GM06990 (cell line): ENCODE results near the gene ZC3H14.

Experiments used
- DNase-seq: peaks from one replicate; pipeline ENCODE4 v3.0.0-alpha.2; 2011; ENCODE audit not compliant: insufficient read length; ENCODE audit errors: extremely low read depth
- H3K27me3 ChIP-seq: replicated peaks from 2 replicates; pipeline ENCODE4 v1.6.0; 2011; ENCODE audit warnings: low read length; ENCODE audit not compliant: control insufficient read depth, insufficient read depth
- H3K36me3 ChIP-seq: 2 replicates; pipeline ENCODE4 v1.5.1; 2011; ENCODE audit warnings: low read length; ENCODE audit not compliant: control insufficient read depth, insufficient read depth
- H3K4me3 ChIP-seq: replicated peaks from 2 replicates; pipeline ENCODE4 v1.5.1; 2011; ENCODE audit warnings: low read depth, mild to moderate bottlenecking, control low read depth, low read length
- TF ChIP-seq, protein P1 (sequence below): IDR thresholded peaks from 2 replicates; pipeline ENCODE4 v1.5.1; 2011; ENCODE audit warnings: low read length, control low read depth, mild to moderate bottlenecking, inconsistent platforms; ENCODE audit not compliant: insufficient read depth, poor library complexity, severe bottlenecking

The ZC3H14 gene

DNA sequence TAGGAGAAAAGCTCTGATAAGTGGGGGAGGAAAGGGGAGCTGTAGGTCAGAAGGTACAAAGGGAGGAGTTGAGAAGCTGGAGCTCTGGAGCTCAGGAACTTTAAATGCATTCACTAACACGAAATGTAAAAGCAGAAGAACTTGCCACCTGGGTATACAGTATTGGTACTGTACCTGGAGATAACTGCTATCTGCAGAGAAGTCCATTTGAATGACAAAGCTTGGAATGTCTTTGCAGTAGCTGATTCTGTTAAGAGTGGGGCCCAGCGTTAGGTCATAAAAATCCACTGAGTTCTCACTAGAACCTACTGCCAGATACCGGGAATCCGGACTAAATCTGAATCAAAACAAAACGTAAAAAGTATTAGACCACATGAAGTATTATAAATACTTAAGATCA, 55.6 kb downstream of the ZC3H14 start:
- Histone ChIP-seq H3K27me3 (no peaks in the 10 kb centered on the region), H3K4me3 (no peak overlapping the region), H3K36me3 (no peaks in the 10 kb centered on the region)
- TF ChIP-seq, protein P1, sequence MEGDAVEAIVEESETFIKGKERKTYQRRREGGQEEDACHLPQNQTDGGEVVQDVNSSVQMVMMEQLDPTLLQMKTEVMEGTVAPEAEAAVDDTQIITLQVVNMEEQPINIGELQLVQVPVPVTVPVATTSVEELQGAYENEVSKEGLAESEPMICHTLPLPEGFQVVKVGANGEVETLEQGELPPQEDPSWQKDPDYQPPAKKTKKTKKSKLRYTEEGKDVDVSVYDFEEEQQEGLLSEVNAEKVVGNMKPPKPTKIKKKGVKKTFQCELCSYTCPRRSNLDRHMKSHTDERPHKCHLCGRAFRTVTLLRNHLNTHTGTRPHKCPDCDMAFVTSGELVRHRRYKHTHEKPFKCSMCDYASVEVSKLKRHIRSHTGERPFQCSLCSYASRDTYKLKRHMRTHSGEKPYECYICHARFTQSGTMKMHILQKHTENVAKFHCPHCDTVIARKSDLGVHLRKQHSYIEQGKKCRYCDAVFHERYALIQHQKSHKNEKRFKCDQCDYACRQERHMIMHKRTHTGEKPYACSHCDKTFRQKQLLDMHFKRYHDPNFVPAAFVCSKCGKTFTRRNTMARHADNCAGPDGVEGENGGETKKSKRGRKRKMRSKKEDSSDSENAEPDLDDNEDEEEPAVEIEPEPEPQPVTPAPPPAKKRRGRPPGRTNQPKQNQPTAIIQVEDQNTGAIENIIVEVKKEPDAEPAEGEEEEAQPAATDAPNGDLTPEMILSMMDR, result no peak
- DNase-seq, result no peak

DNA sequence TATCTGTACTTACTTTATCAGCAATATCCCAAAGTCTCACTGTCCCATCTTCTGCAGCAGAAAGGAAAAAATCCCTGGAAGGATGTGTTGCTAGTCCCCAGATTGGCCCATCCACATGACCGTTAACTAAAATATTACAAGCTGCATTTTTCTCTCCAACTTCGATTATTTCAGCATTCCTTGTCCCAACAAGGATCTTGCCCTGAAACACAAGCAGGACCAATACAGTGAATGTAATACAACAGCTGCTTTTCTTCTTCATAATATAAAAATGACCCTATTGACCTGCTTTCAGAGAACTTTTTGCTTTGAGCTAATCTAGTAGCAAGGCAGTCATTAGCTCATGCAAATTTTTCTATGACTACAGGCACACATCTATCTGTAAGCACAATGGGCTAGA, 58.3 kb downstream of the ZC3H14 start:
- Histone ChIP-seq H3K36me3 (no peaks in the 10 kb centered on the region), H3K4me3 (no peak overlapping the region), H3K27me3 (no peaks in the 10 kb centered on the region)
- TF ChIP-seq, protein P1, result no peak
- DNase-seq, result no peak

DNA sequence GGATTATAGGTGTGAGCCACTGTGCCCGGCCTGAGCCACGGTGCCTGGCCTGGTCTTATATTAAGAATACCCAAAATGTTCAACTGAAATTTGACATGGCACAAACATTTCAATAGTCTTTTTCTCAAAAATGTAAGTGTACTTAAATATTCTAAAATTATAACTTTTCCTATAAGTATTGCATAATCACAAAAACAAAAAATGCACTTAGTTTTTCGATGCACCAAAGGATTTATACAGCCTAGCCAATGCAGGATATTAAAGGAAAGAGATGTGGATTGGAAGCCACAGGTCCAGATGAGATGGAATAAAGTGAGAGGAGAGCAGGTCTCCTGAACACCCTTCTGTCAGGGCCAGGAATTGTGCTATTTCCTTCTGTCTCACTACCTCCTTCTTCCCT, 62.8 kb downstream of the ZC3H14 start:
- H3K36me3 ChIP-seq, result no peaks in the 10 kb centered on the region
- H3K27me3 ChIP-seq, result no peaks in the 10 kb centered on the region
- H3K4me3 ChIP-seq, result no peak overlapping the region
- TF ChIP-seq, protein P1, result no peak
- DNase-seq, result no peak

DNA sequence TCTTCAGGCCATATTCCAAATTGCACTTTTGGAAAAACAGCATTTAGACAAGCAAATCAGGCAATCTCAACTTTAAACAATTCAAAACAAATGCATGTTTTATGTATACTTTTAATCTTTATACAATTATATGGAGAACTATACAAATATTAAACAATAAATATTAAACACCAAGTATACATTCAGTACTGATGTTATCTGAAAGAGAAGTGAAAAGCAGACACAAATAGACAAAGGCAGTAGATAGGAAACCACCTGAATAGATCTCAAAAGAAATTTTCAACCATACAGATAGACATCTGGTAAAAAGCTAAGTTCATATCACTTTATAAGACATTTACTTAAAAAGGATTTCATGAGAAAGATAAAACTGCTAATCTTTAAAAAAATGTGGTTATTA, 65.2 kb downstream of the ZC3H14 start:
- no peak for DNase-seq
- TF ChIP-seq, protein P1, result no peak
- no peaks in the 10 kb centered on the region for H3K27me3 ChIP-seq
- no peaks in the 10 kb centered on the region for H3K36me3 ChIP-seq
- H3K4me3 ChIP-seq, result no peak overlapping the region

DNA sequence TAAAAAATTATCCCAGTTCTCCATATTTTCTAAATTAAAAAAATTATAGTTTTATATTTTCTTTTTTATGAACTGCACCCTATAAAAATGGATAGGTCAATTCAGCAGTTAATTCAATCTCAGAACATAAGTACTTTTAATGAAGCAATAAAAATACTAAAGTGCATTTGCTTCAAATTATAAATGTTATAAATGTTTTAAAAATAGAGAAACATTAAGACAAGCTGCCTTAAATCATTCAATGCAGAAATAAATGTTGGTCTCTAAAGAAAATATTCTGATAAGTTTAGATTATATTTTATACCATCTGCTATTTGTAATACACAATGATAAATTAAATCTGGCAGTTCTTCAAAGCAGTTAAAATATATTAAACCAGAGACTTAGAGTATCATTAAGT, 65.6 kb downstream of the ZC3H14 start:
- Histone ChIP-seq H3K36me3 (no peaks in the 10 kb centered on the region), H3K4me3 (no peak overlapping the region), H3K27me3 (no peaks in the 10 kb centered on the region)
- no peak for DNase-seq
- TF ChIP-seq, protein P1, result no peak

DNA sequence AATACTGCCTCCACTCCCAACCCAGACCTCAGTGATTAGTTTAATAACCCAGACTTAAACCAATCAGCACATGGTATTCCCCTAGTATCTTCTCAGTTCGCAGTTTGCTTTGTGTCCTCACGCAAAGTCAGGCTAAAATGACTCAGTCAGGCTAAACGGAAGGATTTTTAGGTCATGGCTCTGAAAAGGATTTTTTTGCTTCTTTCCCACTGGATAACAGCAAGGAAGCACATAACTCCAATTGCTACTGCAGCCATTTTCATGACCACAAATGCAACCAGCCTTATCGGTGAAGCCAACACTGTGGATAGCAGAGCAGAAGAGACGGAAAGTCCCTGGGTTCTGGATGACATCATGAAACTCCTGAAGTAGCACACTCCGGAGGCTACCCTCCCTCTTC, 67.7 kb downstream of the ZC3H14 start:
- TF ChIP-seq, protein P1, result no peak
- no peak overlapping the region for H3K4me3 ChIP-seq
- no peak for DNase-seq
- no peaks in the 10 kb centered on the region for H3K27me3 ChIP-seq
- no peaks in the 10 kb centered on the region for H3K36me3 ChIP-seq
